GM23248 (cell line): ENCODE results near the gene ATXN8OS.

Experiments used
- EZH2 ChIP-seq: fragments of 200-600 bp; sonication (generic); IDR thresholded peaks from 2 replicates; pipeline ENCODE4 v1.6.1; 2018; ENCODE audit warnings: antibody characterized with exemption, mild to moderate bottlenecking; ENCODE audit not compliant: insufficient read depth, poor library complexity, severe bottlenecking
- EZH2phosphoT487 ChIP-seq: fragments of 200-600 bp; sonication (generic); IDR thresholded peaks from 2 replicates; pipeline ENCODE4 v1.6.1; 2018; ENCODE audit warnings: antibody characterized with exemption, moderate library complexity, mild to moderate bottlenecking, low read depth; ENCODE audit not compliant: insufficient read depth

DNA sequence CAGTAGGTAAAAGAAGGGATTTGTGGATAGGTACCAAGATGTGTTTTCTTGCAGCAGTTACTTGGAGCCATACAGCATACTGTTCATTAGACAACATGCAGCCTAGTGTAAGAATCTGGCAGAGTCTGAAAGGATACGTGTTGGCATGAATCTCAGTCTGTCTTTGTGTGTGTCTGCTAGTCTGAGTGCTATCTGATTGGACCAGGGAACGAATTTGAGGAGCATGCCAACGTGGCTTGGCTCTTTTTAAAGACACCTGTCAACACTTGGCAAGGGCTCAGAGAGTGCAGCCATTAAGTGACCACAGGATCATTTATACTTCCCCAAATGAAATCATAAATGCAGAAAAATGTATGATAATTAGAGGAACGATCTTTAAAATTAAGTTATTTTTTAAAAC, 27.6 kb upstream of the ATXN8OS start:
- no peak for TF ChIP-seq EZH2
- TF ChIP-seq EZH2phosphoT487, result no peak
